ENCODE data around the gene DROSHA. TPM values are rescaled to one million over a fixed set of nuclear protein-coding genes. Genes with fewer than 3 reads are reported as not detected.

Gene DROSHA
- total RNA-seq, 1 experiment from 2014 or later: 73.5 TPM

DNA sequence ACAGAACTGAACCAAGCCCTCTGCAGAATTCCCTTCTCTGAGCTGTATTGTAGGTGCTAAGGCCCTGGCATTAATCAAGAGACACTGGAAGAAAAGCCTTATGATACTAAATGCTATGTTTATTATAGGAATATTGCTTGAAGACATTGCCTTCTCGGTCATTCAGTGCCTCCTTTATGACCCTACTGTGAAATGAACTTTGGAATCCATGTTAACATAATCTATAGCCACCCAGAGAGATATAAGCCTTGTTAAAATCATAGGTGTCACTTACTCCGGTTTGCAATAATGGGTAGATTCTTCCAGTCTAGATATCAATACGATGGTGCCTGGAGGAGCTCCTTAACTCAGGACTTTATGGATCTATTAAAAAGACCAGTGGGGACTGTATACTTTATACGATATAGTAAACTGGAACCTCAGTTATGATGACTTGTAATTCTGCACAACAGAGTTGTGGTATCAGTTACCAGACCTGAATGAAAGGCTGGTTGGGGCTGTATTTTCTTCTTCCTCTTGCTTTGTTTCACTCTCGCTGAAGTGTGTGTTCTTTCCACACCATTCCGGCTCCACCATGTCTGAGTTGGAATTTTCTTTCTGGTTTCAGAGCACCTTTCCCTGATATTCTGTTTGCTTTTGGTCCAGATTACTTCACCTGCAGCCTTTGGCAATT is 154.5 kb downstream of the DROSHA start (continued):
- TF ChIP-seq CTCF (IDR thresholded peaks at IDR 0.05 in 2 of 3, conservative IDR thresholded peaks at IDR 0.05 in 1 of 3; ENCODE audit: borderline replicate concordance in 1 of 3, insufficient read depth in 1 of 3, low read depth in 2 of 3, low read length in 2 of 3): no peak
- TF ChIP-seq CBX3 (IDR thresholded peaks at IDR 0.05; ENCODE audit: low read depth): no peak
- TF ChIP-seq SIN3A (IDR thresholded peaks at IDR 0.05; ENCODE audit: low read depth): no peak
- no peak for TF ChIP-seq ELF1 (IDR thresholded peaks at IDR 0.05; ENCODE audit: borderline replicate concordance, low read depth)
- TF ChIP-seq JUND (IDR thresholded peaks at IDR 0.05): no peak
- TF ChIP-seq ATF3 (IDR thresholded peaks at IDR 0.05): no peak

GRCh38 chr5:31375999-31376720 is 155.7 kb downstream of the DROSHA start:
- TF ChIP-seq FOSL1 (IDR thresholded peaks at IDR 0.05; ENCODE audit: low read depth) (no peak), JUND (IDR thresholded peaks at IDR 0.05) (no peak), MAX (IDR thresholded peaks at IDR 0.05) (no peak), ZBTB33 (IDR thresholded peaks at IDR 0.05; ENCODE audit: extremely low read depth, insufficient replicate concordance, low read length) (no peak), YY1 (IDR thresholded peaks at IDR 0.05; ENCODE audit: extremely low read depth, insufficient replicate concordance, low read depth, low read length) (no peak), EGR1 (IDR thresholded peaks at IDR 0.05; ENCODE audit: low read depth) (no peak)
- no TSS peak for BruUV-seq (replicated peaks)
- Histone ChIP-seq H2AFZ (ENCODE audit: low read depth, low read length, poor library complexity, severe bottlenecking) (no peak overlapping the region), H3K27me3 (ENCODE audit: insufficient read depth, low read length) (peaks cover 23% of the 10 kb centered on the region), H3K36me3 (ENCODE audit: control insufficient read depth in 1 of 2, insufficient read depth in 2 of 2, low read length in 2 of 2) (no peaks in the 10 kb centered on the region), H3K27ac (ENCODE audit: low read depth, low read length) (no peak overlapping the region), H3K9me2 (ENCODE audit: insufficient read depth) (no peaks in the 10 kb centered on the region), H3K9ac (ENCODE audit: low read length) (no peak overlapping the region), H3K4me1 (ENCODE audit: control insufficient read depth in 1 of 2, insufficient read depth in 2 of 2, low read length in 2 of 2) (no peaks in the 10 kb centered on the region), H3K79me2 (ENCODE audit: insufficient read depth, low read length) (no peaks in the 10 kb centered on the region), H3K9me3 (ENCODE audit: control insufficient read depth in 1 of 2, insufficient read depth in 1 of 2, low read depth in 1 of 2, low read length in 2 of 2) (no peaks in the 10 kb centered on the region), H4K20me1 (ENCODE audit: insufficient read depth) (no peaks in the 10 kb centered on the region), H3K4me2 (ENCODE audit: low read length) (no peak overlapping the region), H3K4me3 (replicated peaks in 1 of 2; ENCODE audit: low read depth in 1 of 2, low read length in 2 of 2) (no peak overlapping the region)
- ChIA-PET CTCF (no interaction called here), POLR2A (no interaction called here), RAD21 (ENCODE audit: low non-redundant PET in 1 of 2, low total read pairs in 2 of 2, uncharacterized antibody in 2 of 2, unreplicated experiment in 2 of 2) (no interaction called here)
- DNase-seq (ENCODE audit: low read depth, low spot score) (no peak), ATAC-seq (no peak)
- intact Hi-C loops (cut with micrococcal nuclease): no loop called here
